GM23338 (cell line): Measurements from ENCODE around the gene RPTOR.

Experiments used
- CREB1 ChIP-seq: fragments of 250-450 bp; sonication (Bioruptor Pico); IDR thresholded peaks from 2 replicates; pipeline ENCODE4 v1.5.0; 2020; ENCODE audit warnings: low read depth, mild to moderate bottlenecking, moderate library complexity
- CTCF ChIP-seq, 2 experiments: fragments of 200-600 bp in 1 of 2; sonication (generic) in 1 of 2; conservative IDR thresholded peaks; 2 replicates each; pipeline versions ENCODE4 v1.5.1 to v1.6.1; 2016 to 2017; ENCODE audit warnings: antibody characterized with exemption in 2 of 2, low read depth in 2 of 2, mild to moderate bottlenecking in 2 of 2, moderate library complexity in 1 of 2
- EZH2 ChIP-seq: fragments of 200-600 bp; sonication (generic); IDR thresholded peaks from one replicate; pipeline ENCODE4 v1.8.0; 2017; ENCODE audit warnings: antibody characterized with exemption, mild to moderate bottlenecking, low read depth; ENCODE audit not compliant: unreplicated experiment
- EZH2phosphoT487 ChIP-seq: fragments of 200-600 bp; sonication (generic); IDR thresholded peaks from one replicate; pipeline ENCODE4 v1.8.1; 2018; ENCODE audit warnings: antibody characterized with exemption; ENCODE audit not compliant: unreplicated experiment
- REST ChIP-seq: IDR thresholded peaks from one replicate; pipeline ENCODE4 v1.6.1; 2018; ENCODE audit warnings: antibody characterized with exemption; ENCODE audit not compliant: unreplicated experiment

GRCh38 chr17:80785477-80786178 lies 241.0 kb downstream of the RPTOR start:
- TF ChIP-seq CTCF (conservative IDR thresholded peaks at IDR 0.05; ENCODE audit: low read depth in 2 of 2) (no peak), EZH2phosphoT487 (no peak), REST (no peak), CREB1 (CRISPR knock-in tag) (no peak), EZH2 (no peak)
